HepG2 (cell line): ENCODE measurements around the gene OR13D1. TPM values are rescaled to one million over a fixed set of nuclear protein-coding genes. Genes with fewer than 3 reads are reported as not detected.

Source experiments
- ATAC-seq: fragments of 200-7000 bp; cut with Tn5 transposase; 3 replicates; pipeline ENCODE4 v1.9.1; 2020; ENCODE audit warnings: mild to moderate bottlenecking, moderate library complexity
- BruUV-seq: library from RNA; stranded (reverse); fragments of 400-500 nt; replicated peaks from 2 replicates; lab custom pipeline; 2021; lab: Mats Ljungman, UMichigan
- CTCF ChIA-PET: fragments of 300-600 bp; formaldehyde crosslinking; extraction: SDS; loops from one replicate; lab custom pipeline; 2021; ENCODE audit warnings: low total read pairs, inconsistent platforms, low intra/inter-chr PET ratio; lab: Yijun Ruan, JAX
- POLR2A ChIA-PET: fragments of 350-600 bp; sonication (Branson Sonifier 250); formaldehyde crosslinking; loops from one replicate; lab custom pipeline; 2020; ENCODE audit warnings: antibody characterized with exemption, inconsistent platforms; lab: Yijun Ruan, JAX
- DNase-seq: peaks from one replicate; pipeline ENCODE4 v3.0.0-alpha.2; 2015; ENCODE audit warnings: low spot score
- FAIRE-seq: peaks from 3 replicates; lab custom pipeline; 2011; peaks lifted over from hg19 to GRCh38; lab: Jason Lieb, UNC
- H2AFZ ChIP-seq: one replicate; pipeline ENCODE4 v1.6.1; 2011; ENCODE audit warnings: low read length, inconsistent platforms
- H3K27ac ChIP-seq: fragments of 300-600 bp; 3 replicates; pipeline ENCODE4 v1.8.0; 2011; ENCODE audit warnings: mixed run types, mild to moderate bottlenecking, mixed read lengths, low read length, inconsistent platforms; ENCODE audit not compliant: insufficient read depth; ENCODE audit errors: extremely low read length
- H3K27me3 ChIP-seq, 2 experiments: fragments of 200-600 bp in 1 of 2; 2 replicates in 1 of 2; 3 replicates in 1 of 2; pipeline versions ENCODE4 v1.6.0 to v1.8.0; 2011; ENCODE audit warnings: low read length in 2 of 2, mild to moderate bottlenecking in 2 of 2, moderate library complexity in 2 of 2, inconsistent platforms in 1 of 2; ENCODE audit not compliant: insufficient read depth in 2 of 2, control insufficient read depth in 1 of 2
- H3K36me3 ChIP-seq, 2 experiments: fragments of 200-600 bp in 1 of 2; replicated peaks in 1 of 2; 2 replicates in 1 of 2; 3 replicates in 1 of 2; pipeline versions ENCODE4 v1.5.1 to v1.8.0; 2011; ENCODE audit warnings: low read length in 2 of 2, inconsistent platforms in 1 of 2; ENCODE audit not compliant: insufficient read depth in 2 of 2, control insufficient read depth in 1 of 2
- H3K4me1 ChIP-seq: 2 replicates; pipeline ENCODE4 v1.5.1; 2012; ENCODE audit warnings: low read length, inconsistent platforms; ENCODE audit not compliant: insufficient read depth
- H3K4me2 ChIP-seq: 2 replicates; pipeline ENCODE4 v1.6.0; 2011; ENCODE audit warnings: low read depth, low read length, inconsistent platforms
- H3K4me3 ChIP-seq, 3 experiments: fragments of 200-600 bp in 1 of 3; sonication (generic), shearing (Covaris generic) in 1 of 3; replicated peaks in 1 of 3; 2 replicates each; pipeline ENCODE4 v1.5.1; 2011 to 2016; ENCODE audit warnings: low read length in 3 of 3, inconsistent platforms in 2 of 3, low read depth in 2 of 3, mild to moderate bottlenecking in 2 of 3, control low read depth in 1 of 3, mixed read lengths in 1 of 3; ENCODE audit not compliant: insufficient read depth in 1 of 3
- H3K79me2 ChIP-seq: one replicate; pipeline ENCODE4 v1.6.1; 2011; ENCODE audit warnings: low read length, inconsistent platforms; ENCODE audit not compliant: insufficient read depth
- H3K9ac ChIP-seq: 2 replicates; pipeline ENCODE4 v1.6.0; 2011; ENCODE audit warnings: mild to moderate bottlenecking, low read depth, low read length, inconsistent platforms; ENCODE audit not compliant: insufficient read depth
- H3K9me3 ChIP-seq: 2 replicates; pipeline ENCODE4 v1.5.1; 2012; ENCODE audit warnings: mild to moderate bottlenecking, low read length
- H4K20me1 ChIP-seq: 2 replicates; pipeline ENCODE4 v1.6.0; 2011; ENCODE audit warnings: inconsistent platforms, mild to moderate bottlenecking, low read length, moderate library complexity; ENCODE audit not compliant: insufficient read depth
- AHR ChIP-seq: IDR thresholded peaks from 2 replicates; pipeline ENCODE4 v1.6.1; 2018; ENCODE audit warnings: missing genetic modification reagents, missing compliant biosample characterization
- ATF4 ChIP-seq, 2 experiments: fragments of 450-650 bp in 1 of 2; sonication (generic) in 1 of 2; formaldehyde crosslinking; IDR thresholded peaks; 2 replicates each; pipeline versions ENCODE4 v1.5.0 to v1.8.0; 2020 to 2022; ENCODE audit warnings: mild to moderate bottlenecking in 1 of 2, missing genetic modification reagents in 1 of 2
- BHLHE40 ChIP-seq: IDR thresholded peaks from 2 replicates; pipeline ENCODE4 v1.6.1; 2011; ENCODE audit warnings: low read length, improper control_type of control experiment
- DNMT1 ChIP-seq: sonication (generic); formaldehyde crosslinking; IDR thresholded peaks from 2 replicates; pipeline ENCODE4 v1.5.1; 2020; ENCODE audit warnings: mild to moderate bottlenecking, missing genetic modification reagents
- HIVEP1 ChIP-seq: sonication (generic); formaldehyde crosslinking; IDR thresholded peaks from 2 replicates; pipeline ENCODE4 v1.4.0; 2020; ENCODE audit warnings: mild to moderate bottlenecking, missing genetic modification reagents
- MEF2D ChIP-seq: sonication (generic); formaldehyde crosslinking; IDR thresholded peaks from 2 replicates; pipeline ENCODE4 v1.5.1; 2020; ENCODE audit warnings: mild to moderate bottlenecking, missing genetic modification reagents
- NCOR1 ChIP-seq: fragments of 200-600 bp; sonication (generic); IDR thresholded peaks from 2 replicates; pipeline ENCODE4 v1.7.0; 2017; ENCODE audit warnings: antibody characterized with exemption, low read length, borderline replicate concordance
- PREB ChIP-seq: sonication (generic); formaldehyde crosslinking; IDR thresholded peaks from 2 replicates; pipeline ENCODE4 v1.4.0; 2020; ENCODE audit warnings: missing genetic modification reagents
- RARA ChIP-seq: IDR thresholded peaks from 2 replicates; pipeline ENCODE4 v1.6.1; 2016; ENCODE audit warnings: missing genetic modification reagents, missing compliant biosample characterization
- SALL1 ChIP-seq: sonication (generic); formaldehyde crosslinking; IDR thresholded peaks from 2 replicates; pipeline ENCODE4 v1.8.0; 2022; ENCODE audit warnings: mild to moderate bottlenecking, missing genetic modification reagents
- STAG1 ChIP-seq: sonication (generic); formaldehyde crosslinking; IDR thresholded peaks from 2 replicates; pipeline ENCODE4 v1.4.0; 2020; ENCODE audit warnings: missing genetic modification reagents
- THAP8 ChIP-seq: sonication (generic); formaldehyde crosslinking; IDR thresholded peaks from 2 replicates; pipeline ENCODE4 v1.5.1; 2020; ENCODE audit warnings: missing genetic modification reagents, mild to moderate bottlenecking, borderline replicate concordance
- ZFP36L2 ChIP-seq: sonication (generic); formaldehyde crosslinking; IDR thresholded peaks from 2 replicates; pipeline ENCODE4 v1.4.0; 2020; ENCODE audit warnings: missing genetic modification reagents
- ZKSCAN5 ChIP-seq: sonication (generic); formaldehyde crosslinking; IDR thresholded peaks from 2 replicates; pipeline ENCODE4 v1.5.1; 2020; ENCODE audit warnings: mild to moderate bottlenecking, missing genetic modification reagents
- ZNF280B ChIP-seq: sonication (generic); formaldehyde crosslinking; IDR thresholded peaks from 2 replicates; pipeline ENCODE4 v1.5.0; 2020; ENCODE audit warnings: missing genetic modification reagents, mild to moderate bottlenecking, borderline replicate concordance
- ZNF430 ChIP-seq: sonication (generic); formaldehyde crosslinking; IDR thresholded peaks from 2 replicates; pipeline ENCODE4 v1.9.0; 2021; ENCODE audit warnings: mild to moderate bottlenecking, missing genetic modification reagents
- ZNF788 ChIP-seq: sonication (generic); formaldehyde crosslinking; IDR thresholded peaks from 2 replicates; pipeline ENCODE4 v1.5.0; 2020; ENCODE audit warnings: mild to moderate bottlenecking, missing genetic modification reagents, borderline replicate concordance
- ZUFSP ChIP-seq: sonication (generic); formaldehyde crosslinking; IDR thresholded peaks from 2 replicates; pipeline ENCODE4 v1.9.0; 2021; ENCODE audit warnings: missing genetic modification reagents, mild to moderate bottlenecking, borderline replicate concordance
- WGBS: methylation state at CpG from one replicate; pipeline ENCODE4 v1.1.6; 2017; ENCODE audit warnings: low lambda C conversion rate; 5-methylcytosine and 5-hydroxymethylcytosine counted together
- in situ Hi-C: cut with HindIII; loops from 2 replicates; pipeline ENCODE4 v1.10.0; 2017; ENCODE audit warnings: low pct_unique_long_range_greater_than_20kb; ENCODE audit not compliant: extremely low pct_ligation_motif_present
- intact Hi-C: fragments of 100-400 bp; cut with micrococcal nuclease; formaldehyde crosslinking; loops from one replicate; pipeline ENCODE4 v1.10.0; 2022; ENCODE audit not compliant: unreplicated experiment
- polyA plus RNA-seq, 8 experiments: library from polyadenylated mRNA; depleted of rRNA in 3 of 8; stranded (reverse) in 7 of 8; unstranded in 1 of 8; fragments of >200 nt; fragmentation: Illumina TruSeq in 4 of 8; extraction: Trizol in 4 of 8; gene quantifications; 2 replicates each; pipeline versions ENCODE4 v1.2.1 to v1.2.3, GENCODE V29; 2011 to 2016; ENCODE audit warnings: low read depth in 4 of 8, missing spikeins in 1 of 8, mixed read lengths in 1 of 8; ENCODE audit not compliant: insufficient read depth in 1 of 8
- total RNA-seq, 5 experiments: library from RNA; depleted of rRNA; stranded (reverse); fragments of >200 nt; fragmentation: Illumina TruSeq; extraction: Trizol; gene quantifications; 2 replicates each; pipeline ENCODE4 v1.2.3, GENCODE V29; 2016; ENCODE audit warnings: low read depth in 1 of 5

Gene OR13D1
- total and polyA plus RNA-seq, 2 of the 13 experiments (the other 11 are each of a cell fraction or from before 2014, with no cell fraction given) = not detected

- TF ChIP-seq ZUFSP = no peak
- no peak for TF ChIP-seq MEF2D (CRISPR knock-in tag)
- no peak for TF ChIP-seq NCOR1
- TF ChIP-seq STAG1 (CRISPR knock-in tag) = peak; percentile 74
- TF ChIP-seq ATF4 (CRISPR knock-in tag; IDR thresholded peaks at IDR 0.05) = no peak
- no peak for TF ChIP-seq THAP8 (CRISPR knock-in tag)
- no peak for TF ChIP-seq HIVEP1 (CRISPR knock-in tag)
These were observed 11.7 kb upstream of the OR13D1 start (continued) for GRCh38 chr9:104682642-104683041.

- DNase-seq (no peak), ATAC-seq (no peak), FAIRE-seq (no peak)
- H3K4me1 ChIP-seq = no peaks in the 10 kb centered on the region
- BruUV-seq = no TSS peak
- H3K4me2 ChIP-seq = no peak overlapping the region
- no peaks in the 10 kb centered on the region for H3K27me3 ChIP-seq
- no peak for TF ChIP-seq ZNF280B (CRISPR knock-in tag)
- TF ChIP-seq AHR (CRISPR knock-in tag) = no peak
- no peak for TF ChIP-seq ZNF788
- no peak for TF ChIP-seq ZNF430
- no peak for TF ChIP-seq SALL1
- no peak for TF ChIP-seq BHLHE40
- no peak for TF ChIP-seq DNMT1 (CRISPR knock-in tag)
- TF ChIP-seq ZFP36L2 (CRISPR knock-in tag) = no peak
- no peak for TF ChIP-seq PREB (CRISPR knock-in tag)
- TF ChIP-seq RARA (CRISPR knock-in tag) = no peak
- TF ChIP-seq ZKSCAN5 (CRISPR knock-in tag) = no peak
- no peaks in the 10 kb centered on the region for H4K20me1 ChIP-seq
- ChIA-PET POLR2A (no interaction called here), CTCF (no interaction called here)
- no peak overlapping the region for H3K4me3 ChIP-seq
- H3K36me3 ChIP-seq = no peaks in the 10 kb centered on the region
- no peaks in the 10 kb centered on the region for H3K9me3 ChIP-seq
- no peak overlapping the region for H3K9ac ChIP-seq
- H2AFZ ChIP-seq = no peak overlapping the region
- H3K79me2 ChIP-seq = no peaks in the 10 kb centered on the region
- no peak overlapping the region for H3K27ac ChIP-seq
- in situ Hi-C loops (no loop called here), intact Hi-C loops (no loop called here)
- WGBS = 25% methylated on average over 2 of the region's 2 CpGs
These were observed 8.2 kb upstream of the OR13D1 start for GRCh38 chr9:104686081-104686480.
